K562 (cell line): ENCODE data around the gene ZNF165. TPM values are rescaled to one million over a fixed set of nuclear protein-coding genes. Genes with fewer than 3 reads are reported as not detected.

Experiments
- ATAC-seq: fragments of 200-7000 bp; cut with Tn5 transposase; 3 replicates; pipeline ENCODE4 v1.9.1; 2020; ENCODE audit warnings: moderate library complexity
- BruUV-seq: library from RNA; stranded (reverse); fragments of 400-500 nt; replicated peaks from 2 replicates; lab custom pipeline; 2021; lab: Mats Ljungman, UMichigan
- CTCF ChIA-PET: fragments of 300-600 bp; formaldehyde crosslinking; extraction: SDS; loops from one replicate; lab custom pipeline; 2021; ENCODE audit warnings: low intra/inter-chr PET ratio; lab: Yijun Ruan, JAX
- POLR2A ChIA-PET: fragments of 300-600, 350-650 bp; sonication (Branson Sonifier 250); formaldehyde crosslinking; extraction: SDS; loops from one replicate; lab custom pipeline; 2021; ENCODE audit warnings: antibody characterized with exemption, inconsistent platforms; lab: Yijun Ruan, JAX
- DNase-seq, 4 experiments: peaks; one replicate each; pipeline versions ENCODE4 v3.0.0 to v3.0.0-alpha.2; 2011 to 2018; ENCODE audit warnings: low spot score in 3 of 4, mixed read lengths in 3 of 4; ENCODE audit errors: extremely low read depth in 1 of 4
- FAIRE-seq: peaks from 2 replicates; lab custom pipeline; 2011; peaks lifted over from hg19 to GRCh38; lab: Jason Lieb, UNC
- H2AFZ ChIP-seq: 2 replicates; pipeline ENCODE4 v1.6.0; 2011; ENCODE audit warnings: low read depth, low read length, control low read depth, inconsistent platforms
- H3K27ac ChIP-seq: fragments of 200-600 bp; 3 replicates; pipeline ENCODE4 v1.8.0; 2011; ENCODE audit warnings: low read depth, mild to moderate bottlenecking, control low read depth, inconsistent platforms, low read length, moderate library complexity, mixed read lengths; ENCODE audit errors: extremely low read depth
- H3K27me3 ChIP-seq, 2 experiments: fragments of 300-600 bp in 1 of 2; 2 replicates in 1 of 2; 3 replicates in 1 of 2; pipeline versions ENCODE4 v1.6.0 to v1.8.0; 2011; ENCODE audit warnings: inconsistent platforms in 2 of 2, low read length in 2 of 2, mild to moderate bottlenecking in 1 of 2, mixed read lengths in 1 of 2, moderate library complexity in 1 of 2; ENCODE audit not compliant: control insufficient read depth in 2 of 2, insufficient read depth in 2 of 2
- H3K36me3 ChIP-seq: fragments of 300-600 bp; 3 replicates; pipeline ENCODE4 v1.8.0; 2011; ENCODE audit warnings: mild to moderate bottlenecking, low read length, inconsistent platforms; ENCODE audit not compliant: control insufficient read depth, insufficient read depth
- H3K4me1 ChIP-seq, 2 experiments: fragments of 200-600 bp in 1 of 2; replicated peaks in 1 of 2; 2 replicates in 1 of 2; 3 replicates in 1 of 2; pipeline versions ENCODE4 v1.5.1 to v1.8.0; 2011; ENCODE audit warnings: inconsistent platforms in 2 of 2, low read length in 2 of 2, mild to moderate bottlenecking in 1 of 2, mixed read lengths in 1 of 2, moderate library complexity in 1 of 2; ENCODE audit not compliant: control insufficient read depth in 2 of 2, insufficient read depth in 2 of 2
- H3K4me2 ChIP-seq: 2 replicates; pipeline ENCODE4 v1.6.1; 2011; ENCODE audit warnings: low read length, control low read depth, inconsistent platforms, mixed read lengths; ENCODE audit not compliant: insufficient read depth
- H3K4me3 ChIP-seq: fragments of 200-600 bp; sonication (generic), shearing (Covaris generic); 2 replicates; pipeline ENCODE4 v1.5.1; 2016; ENCODE audit warnings: control low read depth, inconsistent platforms
- H3K79me2 ChIP-seq: fragments of 200-600 bp; 3 replicates; pipeline ENCODE4 v1.8.0; 2011; ENCODE audit warnings: low read length, inconsistent platforms; ENCODE audit not compliant: control insufficient read depth, insufficient read depth
- H3K9ac ChIP-seq, 2 experiments: 2 replicates each; pipeline versions ENCODE4 v1.6.0 to v1.6.1; 2011; ENCODE audit warnings: low read depth in 2 of 2, low read length in 2 of 2, control low read depth in 1 of 2, inconsistent platforms in 1 of 2, mild to moderate bottlenecking in 1 of 2, mixed read lengths in 1 of 2; ENCODE audit not compliant: insufficient read depth in 1 of 2
- H3K9me1 ChIP-seq: one replicate; pipeline ENCODE4 v1.6.0; 2011; ENCODE audit warnings: inconsistent platforms, mild to moderate bottlenecking, low read length, moderate library complexity; ENCODE audit not compliant: control insufficient read depth, insufficient read depth
- H3K9me3 ChIP-seq: replicated peaks from 2 replicates; pipeline ENCODE4 v1.5.1; 2011; ENCODE audit warnings: low read depth, low read length, inconsistent platforms; ENCODE audit not compliant: control insufficient read depth, insufficient read depth
- H4K20me1 ChIP-seq: replicated peaks from 2 replicates; pipeline ENCODE4 v1.6.1; 2011; ENCODE audit warnings: low read length, inconsistent platforms, mixed read lengths; ENCODE audit not compliant: control insufficient read depth, insufficient read depth
- FOXA3 ChIP-seq, 2 experiments: fragments of 450-650 bp in 1 of 2; sonication (generic) in 1 of 2; formaldehyde crosslinking; IDR thresholded peaks in 1 of 2; conservative IDR thresholded peaks in 1 of 2; 2 replicates each; pipeline versions ENCODE4 v1.4.0 to v1.8.0; 2020 to 2022; ENCODE audit warnings: mild to moderate bottlenecking in 2 of 2, missing genetic modification reagents in 1 of 2
- GMEB1 ChIP-seq: fragments of 250-450 bp; sonication (Bioruptor Pico); IDR thresholded peaks from 2 replicates; pipeline ENCODE4 v1.4.0; 2020; ENCODE audit warnings: mild to moderate bottlenecking
- ID3 ChIP-seq, 2 experiments: fragments of 250-450 bp in 1 of 2; fragments of 450-650 bp in 1 of 2; sonication (Bioruptor Pico) in 1 of 2; IDR thresholded peaks; 2 replicates each; pipeline versions ENCODE4 v1.6.1 to v1.8.0; 2016 to 2021; ENCODE audit warnings: mild to moderate bottlenecking in 2 of 2, moderate library complexity in 2 of 2, missing compliant biosample characterization in 1 of 2, missing genetic modification characterization in 1 of 2
- KLF1 ChIP-seq: fragments of 450-650 bp; IDR thresholded peaks from 2 replicates; pipeline ENCODE4 v1.6.1; 2016; ENCODE audit warnings: missing genetic modification characterization, missing compliant biosample characterization
- RBBP5 ChIP-seq: fragments of 200-600 bp; sonication (generic); IDR thresholded peaks from 2 replicates; pipeline ENCODE4 v1.6.1; 2012; ENCODE audit warnings: borderline replicate concordance, mild to moderate bottlenecking, low read length, control low read depth, inconsistent platforms; ENCODE audit not compliant: insufficient read depth, poor library complexity, severe bottlenecking
- SMAD1 ChIP-seq: fragments of 150-350 bp; IDR thresholded peaks from 2 replicates; pipeline ENCODE4 v1.6.1; 2014; ENCODE audit warnings: low read length, low read depth; ENCODE audit not compliant: partially characterized antibody
- THAP12 ChIP-seq: fragments of 250-450 bp; sonication (Bioruptor Pico); IDR thresholded peaks from 2 replicates; pipeline ENCODE4 v1.9.0; 2021; ENCODE audit warnings: mild to moderate bottlenecking, inconsistent platforms
- ZNF217 ChIP-seq: sonication (generic); formaldehyde crosslinking; IDR thresholded peaks from 2 replicates; pipeline ENCODE4 v1.8.0; 2022; ENCODE audit warnings: mild to moderate bottlenecking, missing genetic modification reagents
- ZNF280A ChIP-seq: fragments of 450-650 bp; IDR thresholded peaks from 2 replicates; pipeline ENCODE4 v1.6.1; 2018; ENCODE audit warnings: mild to moderate bottlenecking, low read depth; ENCODE audit not compliant: partially characterized antibody
- ZNF395 ChIP-seq: fragments of 200-800 bp; sonication (Bioruptor generic); IDR thresholded peaks from 2 replicates; pipeline ENCODE4 v1.6.1; 2017; ENCODE audit warnings: missing genetic modification characterization, missing compliant biosample characterization
- WGBS: fragments of 100-300 bp; shearing (Covaris generic); methylation state at CpG from one replicate; pipeline ENCODE4 v1.1.6; 2016; ENCODE audit warnings: low coverage, mixed read lengths; ENCODE audit not compliant: insufficient coverage; ENCODE audit errors: missing lambda C conversion rate; 5-methylcytosine and 5-hydroxymethylcytosine counted together
- in situ Hi-C: fragments of 300-500 bp; cut with MboI; formaldehyde crosslinking; loops from 4 replicates; pipeline ENCODE4 v1.15.0; 2018; ENCODE audit warnings: inconsistent platforms, mixed read lengths
- intact Hi-C: fragments of 100-400 bp; cut with micrococcal nuclease; formaldehyde crosslinking; loops from 2 replicates; pipeline ENCODE4 v1.14.2; 2022
- polyA plus RNA-seq, 8 experiments: library from polyadenylated mRNA; depleted of rRNA in 4 of 8; stranded (reverse) in 5 of 8; unstranded in 3 of 8; fragments of >200 nt; fragmentation: Nextera tagmentation in 2 of 8; fragmentation: Illumina TruSeq in 1 of 8; extraction: Ambion mirVana in 2 of 8; extraction: Trizol in 1 of 8; gene quantifications; 2 replicates each; pipeline versions ENCODE4 v1.2.1 to v1.2.3, GENCODE V29; 2011 to 2014; ENCODE audit warnings: inconsistent platforms in 1 of 8, missing spikeins in 1 of 8
- total RNA-seq, 7 experiments: library from RNA; depleted of rRNA in 6 of 7; stranded (reverse); fragments of >200 nt in 6 of 7; fragmentation: Illumina TruSeq in 2 of 7; extraction: Trizol in 2 of 7; gene quantifications; 2 replicates each; pipeline versions ENCODE4 v1.2.1 to v1.2.3, GENCODE V29; 2011 to 2021; ENCODE audit warnings: low replicate concordance in 1 of 7

Gene ZNF165
- total and polyA plus RNA-seq, 9 of the 15 experiments (the other 6 are each of a cell fraction or from before 2014, with no cell fraction given) = 0.82 to 3.6 (median 1.2) TPM

- peak; percentile 85 to 94 (median 90) for DNase-seq
- peaks cover 4 to 7% of the 10 kb centered on the region in 2 experiments; a peak in 3 of 5 replicates for H3K4me1 ChIP-seq
- ChIA-PET POLR2A (interaction anchor here (0.5 to 2.0 kb wide), 18 partner anchors 8 to 852 kb away, joined by 3 to 13 read pairs (median 4); partner anchors contain the start of gene ZKSCAN8), CTCF (interaction anchor here (0.6 to 0.7 kb wide), 2 partner anchors 230 to 251 kb away, joined by 3 read pairs; no protein-coding TSS in a partner anchor)
- 2% methylated on average over 54 of the region's 54 CpGs for WGBS
- H4K20me1 ChIP-seq = no peaks in the 10 kb centered on the region
- peak overlapping the region; percentile 57 for H3K4me3 ChIP-seq
- peak overlapping the region; percentile 81 to 90 for H3K9ac ChIP-seq
- FAIRE-seq = peak; percentile 78
- BruUV-seq = no TSS peak
- peak; percentile 100 for ATAC-seq
- H3K27ac ChIP-seq = peak overlapping the region; percentile 70
- intact Hi-C loops = loop anchor here (2.0 to 5.0 kb wide), 2 partner anchors 24 to 197 kb away; partner anchors contain the start of gene ZNF165
- in situ Hi-C loops = no loop called here
- no peaks in the 10 kb centered on the region for H3K9me1 ChIP-seq
- no peaks in the 10 kb centered on the region for H3K27me3 ChIP-seq
- H2AFZ ChIP-seq = peak overlapping the region; percentile 98
- H3K79me2 ChIP-seq = no peaks in the 10 kb centered on the region
- H3K36me3 ChIP-seq = no peaks in the 10 kb centered on the region
- peak overlapping the region; percentile 90 for H3K4me2 ChIP-seq
- no peaks in the 10 kb centered on the region for H3K9me3 ChIP-seq
- TF ChIP-seq THAP12 (CRISPR knock-in tag) = peak; percentile 58
- 0 out of 2 replicates have a peak, but pooled peaks have one; percentile 47 for TF ChIP-seq ID3 (CRISPR knock-in tag; IDR thresholded peaks at IDR 0.05)
- TF ChIP-seq ID3 (tag; IDR thresholded peaks at IDR 0.05) = peak; percentile 93
- peak; percentile 73 for TF ChIP-seq RBBP5
- peak; percentile 68 for TF ChIP-seq SMAD1
- TF ChIP-seq ZNF217 (CRISPR knock-in tag) = no peak
- TF ChIP-seq KLF1 (tag) = 0 out of 2 replicates have a peak, but pooled peaks have one; percentile 65
- no peak for TF ChIP-seq FOXA3 (CRISPR knock-in tag; conservative IDR thresholded peaks at IDR 0.05 in 1 of 2, IDR thresholded peaks at IDR 0.05 in 1 of 2)
- TF ChIP-seq ZNF395 (CRISPR knock-in tag) = no peak
- TF ChIP-seq ZNF280A = no peak
- TF ChIP-seq GMEB1 (CRISPR knock-in tag) = no peak
Measured at GRCh38 chr6:28104392-28105244, 24.2 kb downstream of the ZNF165 start.
